H1 (cell line): Measurements from ENCODE around the gene CLDN7. TPM values are rescaled to one million over a fixed set of nuclear protein-coding genes. Genes with fewer than 3 reads are reported as not detected.

ENCODE experiments used
- CTCF ChIA-PET: fragments of 300-600 bp; sonication (Branson Sonifier 250); formaldehyde crosslinking; loops from one replicate; lab custom pipeline; 2021; ENCODE audit not compliant: partially characterized antibody; lab: Charles Lee
- POLR2A ChIA-PET: fragments of 300-600 bp; sonication (Branson Sonifier 250); formaldehyde crosslinking; loops from one replicate; lab custom pipeline; 2021; ENCODE audit warnings: inconsistent platforms; ENCODE audit not compliant: partially characterized antibody; lab: Charles Lee
- DNase-seq, 2 experiments: peaks; one replicate each; pipeline versions ENCODE4 v3.0.0 to v3.0.0-alpha.2; 2010 to 2022; ENCODE audit warnings: low spot score in 2 of 2, low read depth in 1 of 2, mixed read lengths in 1 of 2
- FAIRE-seq: peaks from 2 replicates; lab custom pipeline; 2011; peaks lifted over from hg19 to GRCh38; lab: Jason Lieb, UNC
- H2AFZ ChIP-seq: 2 replicates; pipeline ENCODE4 v1.8.1; 2012; ENCODE audit warnings: low read length, inconsistent platforms
- H2AK5ac ChIP-seq: 2 replicates; pipeline ENCODE4 v1.6.1; 2013; ENCODE audit warnings: low read depth, low read length
- H2BK120ac ChIP-seq: replicated peaks from 2 replicates; pipeline ENCODE3; 2013; ENCODE audit warnings: low read depth, low read length, inconsistent platforms
- H2BK12ac ChIP-seq: 2 replicates; pipeline ENCODE4 v1.6.1; 2013; ENCODE audit warnings: low read depth, low read length
- H2BK15ac ChIP-seq: 2 replicates; pipeline ENCODE4 v1.6.1; 2013; ENCODE audit warnings: low read length
- H2BK20ac ChIP-seq: 2 replicates; pipeline ENCODE4 v1.6.1; 2013; ENCODE audit warnings: low read length
- H2BK5ac ChIP-seq: 2 replicates; pipeline ENCODE4 v1.6.1; 2013; ENCODE audit warnings: low read depth, low read length
- H3K14ac ChIP-seq: 2 replicates; pipeline ENCODE4 v1.6.1; 2013; ENCODE audit warnings: inconsistent platforms; ENCODE audit not compliant: insufficient read length
- H3K18ac ChIP-seq: 2 replicates; pipeline ENCODE4 v1.6.1; 2013; ENCODE audit warnings: low read length; ENCODE audit errors: extremely low read depth
- H3K23ac ChIP-seq: 2 replicates; pipeline ENCODE4 v1.6.1; 2013; ENCODE audit warnings: inconsistent platforms; ENCODE audit not compliant: insufficient read length
- H3K23me2 ChIP-seq: 2 replicates; pipeline ENCODE4 v1.6.1; 2013; ENCODE audit warnings: low read depth, low read length
- H3K27ac ChIP-seq: 2 replicates; pipeline ENCODE4 v1.6.1; 2011; ENCODE audit warnings: low read depth, low read length, inconsistent platforms
- H3K27me3 ChIP-seq, 4 experiments: replicated peaks in 1 of 4; 1 replicate in 1 of 4; 2 replicates in 3 of 4; pipeline versions ENCODE4 v1.6.1 to v1.8.1; 2011 to 2013; ENCODE audit warnings: low read length in 3 of 4, mild to moderate bottlenecking in 3 of 4, inconsistent platforms in 2 of 4, mixed read lengths in 2 of 4, moderate library complexity in 1 of 4; ENCODE audit not compliant: control insufficient read depth in 3 of 4, insufficient read depth in 3 of 4; ENCODE audit errors: extremely low read depth in 1 of 4
- H3K36me3 ChIP-seq, 4 experiments: 2 replicates each; pipeline versions ENCODE4 v1.6.1 to v1.8.1; 2011 to 2013; ENCODE audit warnings: mild to moderate bottlenecking in 4 of 4, low read length in 3 of 4, moderate library complexity in 2 of 4, control low read depth in 1 of 4, inconsistent platforms in 1 of 4; ENCODE audit not compliant: insufficient read depth in 4 of 4, control insufficient read depth in 2 of 4
- H3K4ac ChIP-seq: replicated peaks from 2 replicates; pipeline ENCODE3; 2013; ENCODE audit warnings: low read length, low read depth, mixed read lengths, inconsistent platforms; ENCODE audit not compliant: insufficient read length
- H3K4me1 ChIP-seq, 4 experiments: replicated peaks in 1 of 4; 1 replicate in 1 of 4; 2 replicates in 3 of 4; pipeline versions ENCODE4 v1.6.1 to v1.8.1; 2011 to 2013; ENCODE audit warnings: low read length in 3 of 4, inconsistent platforms in 2 of 4, mixed read lengths in 1 of 4; ENCODE audit not compliant: insufficient read depth in 4 of 4, control insufficient read depth in 3 of 4
- H3K4me2 ChIP-seq, 2 experiments: 2 replicates each; pipeline versions ENCODE4 v1.6.1 to v1.8.1; 2011 to 2013; ENCODE audit warnings: low read depth in 2 of 2, low read length in 2 of 2, control low read depth in 1 of 2, inconsistent platforms in 1 of 2, mild to moderate bottlenecking in 1 of 2; ENCODE audit not compliant: insufficient read depth in 1 of 2
- H3K4me3 ChIP-seq, 4 experiments: fragments of 200-600, 300-600 bp in 1 of 4; sonication (generic), shearing (Covaris generic), sonication (Bioruptor Twin) in 1 of 4; 2 replicates each; pipeline versions ENCODE4 v1.5.1 to v1.8.1; 2011 to 2016; ENCODE audit warnings: low read length in 4 of 4, low read depth in 3 of 4, control low read depth in 2 of 4, inconsistent platforms in 2 of 4, mild to moderate bottlenecking in 2 of 4, mixed read lengths in 1 of 4, moderate library complexity in 1 of 4; ENCODE audit not compliant: insufficient read depth in 2 of 4; ENCODE audit errors: extremely low read depth in 1 of 4
- H3K56ac ChIP-seq: replicated peaks from 2 replicates; pipeline ENCODE3; 2013; ENCODE audit warnings: low read depth, mild to moderate bottlenecking, mixed read lengths, low read length, inconsistent platforms; ENCODE audit not compliant: insufficient read length
- H3K79me1 ChIP-seq: 2 replicates; pipeline ENCODE4 v1.6.1; 2013; ENCODE audit warnings: low read depth, low read length, control low read depth
- H3K79me2 ChIP-seq, 2 experiments: 2 replicates each; pipeline versions ENCODE4 v1.6.1 to v1.8.1; 2012 to 2013; ENCODE audit warnings: low read length in 2 of 2, mild to moderate bottlenecking in 2 of 2, inconsistent platforms in 1 of 2; ENCODE audit not compliant: insufficient read depth in 2 of 2, control insufficient read depth in 1 of 2
- H3K9ac ChIP-seq, 4 experiments: replicated peaks in 1 of 4; 1 replicate in 1 of 4; 2 replicates in 3 of 4; pipeline versions ENCODE4 v1.6.1 to v1.8.1; 2011 to 2013; ENCODE audit warnings: low read depth in 3 of 4, low read length in 3 of 4, control low read depth in 2 of 4, mild to moderate bottlenecking in 2 of 4, moderate library complexity in 2 of 4, inconsistent platforms in 1 of 4; ENCODE audit errors: extremely low read depth in 1 of 4
- H3K9me3 ChIP-seq, 2 experiments: 2 replicates each; pipeline versions ENCODE4 v1.6.1 to v1.8.1; 2012 to 2013; ENCODE audit warnings: mild to moderate bottlenecking in 2 of 2, moderate library complexity in 2 of 2, control low read depth in 1 of 2, inconsistent platforms in 1 of 2, low read depth in 1 of 2, low read length in 1 of 2, mixed read lengths in 1 of 2; ENCODE audit not compliant: insufficient read depth in 2 of 2
- H4K20me1 ChIP-seq, 2 experiments: replicated peaks in 1 of 2; 2 replicates each; pipeline versions ENCODE3 to v1.8.1; 2011 to 2013; ENCODE audit warnings: inconsistent platforms in 2 of 2, low read length in 2 of 2, mild to moderate bottlenecking in 1 of 2; ENCODE audit not compliant: insufficient read depth in 2 of 2, control insufficient read depth in 1 of 2
- H4K5ac ChIP-seq: 2 replicates; pipeline ENCODE4 v1.6.1; 2013; ENCODE audit warnings: low read length, low read depth, mixed read lengths, inconsistent platforms; ENCODE audit not compliant: insufficient read length
- H4K8ac ChIP-seq: 2 replicates; pipeline ENCODE4 v1.8.0; 2013; ENCODE audit warnings: mild to moderate bottlenecking, moderate library complexity, low read length, inconsistent platforms; ENCODE audit not compliant: insufficient read depth; ENCODE audit errors: extremely low read depth
- H4K91ac ChIP-seq: replicated peaks from 2 replicates; pipeline ENCODE3; 2013; ENCODE audit warnings: low read length, mixed read lengths, inconsistent platforms; ENCODE audit not compliant: insufficient read length
- JUN ChIP-seq: IDR thresholded peaks from 2 replicates; pipeline ENCODE4 v1.6.1; 2011; ENCODE audit warnings: low read depth, mild to moderate bottlenecking, improper control_type of control experiment, low read length
- POLR2A ChIP-seq, 2 experiments: IDR thresholded peaks; 1 replicate in 1 of 2; 2 replicates in 1 of 2; pipeline ENCODE4 v1.6.1; 2011; ENCODE audit warnings: low read depth in 2 of 2, low read length in 2 of 2, mild to moderate bottlenecking in 2 of 2; ENCODE audit errors: control extremely low read depth in 1 of 2
- USF2 ChIP-seq: IDR thresholded peaks from 2 replicates; pipeline ENCODE4 v1.6.1; 2011; ENCODE audit warnings: low read length, improper control_type of control experiment
- WGBS, 2 experiments: shearing (Covaris generic) in 1 of 2; methylation state at CpG; one replicate each; pipeline versions ENCODE4 v1.1.6 to v1.1.7; 2013 to 2015; ENCODE audit warnings: low lambda C conversion rate in 2 of 2, mixed read lengths in 2 of 2, inconsistent platforms in 1 of 2, low coverage in 1 of 2, missing lambda C conversion rate in 1 of 2; ENCODE audit not compliant: insufficient replicate concordance in 2 of 2, insufficient coverage in 1 of 2, insufficient read length in 1 of 2; ENCODE audit errors: extremely low coverage in 1 of 2, missing lambda C conversion rate in 1 of 2; 5-methylcytosine and 5-hydroxymethylcytosine counted together
- polyA plus RNA-seq, 7 experiments: library from polyadenylated mRNA; depleted of rRNA in 3 of 7; stranded (reverse) in 5 of 7; unstranded in 2 of 7; fragments of >200 nt in 5 of 7; fragments of 200-250 nt in 2 of 7; gene quantifications; 1 replicate in 5 of 7; 2 replicates in 1 of 7; 4 replicates in 1 of 7; pipeline versions ENCODE4 v1.2.1 to v1.2.3, GENCODE V29; 2011 to 2013; ENCODE audit warnings: missing spikeins in 2 of 7, mixed read lengths in 2 of 7
- total RNA-seq: library from RNA; stranded (reverse); fragmentation: NEBNext Ultra II Directional; extraction: Animal tissue kit (Norgen Biotek cat#: 25700); gene quantifications from 2 replicates; pipeline ENCODE4 v1.2.1, GENCODE V29; 2021

Gene CLDN7
- total and polyA plus RNA-seq, 2 of the 8 experiments (the other 6 are each of a cell fraction or from before 2014, with no cell fraction given) = 118 to 119 TPM

GRCh38 chr17:7229504-7229903 lies 32.8 kb downstream of the CLDN7 start:
- H4K20me1 ChIP-seq = peaks cover 14 to 35% of the 10 kb centered on the region in 2 experiments

More at GRCh38 chr17:7229504-7229903, 32.8 kb downstream of the CLDN7 start:
- H3K27ac ChIP-seq = no peak overlapping the region
- DNase-seq (no peak), FAIRE-seq (no peak)
- no peak overlapping the region for H2BK5ac ChIP-seq
- H3K4ac ChIP-seq = no peak overlapping the region
- TF ChIP-seq POLR2A (IDR thresholded peaks at IDR 0.05; ENCODE audit: control extremely low read depth in 1 of 2, low read depth in 2 of 2, low read length in 2 of 2) = no peak
- no peak for TF ChIP-seq JUN
- TF ChIP-seq USF2 = no peak
- no peak overlapping the region for H4K8ac ChIP-seq
- peaks cover 13 to 40% of the 10 kb centered on the region in 2 experiments for H3K79me2 ChIP-seq
- H2BK15ac ChIP-seq = no peak overlapping the region
- H3K23me2 ChIP-seq = no peaks in the 10 kb centered on the region
- no peaks in the 10 kb centered on the region for H3K9me3 ChIP-seq
- H3K36me3 ChIP-seq = peaks cover 13 to 51% (median 42%) of the 10 kb centered on the region in 4 experiments
- peaks cover 10% of the 10 kb centered on the region for H3K79me1 ChIP-seq
- H2AFZ ChIP-seq = no peak overlapping the region
- ChIA-PET POLR2A (interaction anchor here (1.1 to 19.7 kb wide), 2 partner anchors 7 to 10 kb away, joined by 3 to 386 read pairs; partner anchors contain the start of genes ACADVL, DLG4 and PHF23), CTCF (interaction anchor here (4.0 kb wide), 1 partner anchor 9 kb away, joined by 24 read pairs; the partner anchor contains the start of genes ACADVL and DLG4)
- H3K4me3 ChIP-seq = no peak overlapping the region
- no peak overlapping the region for H2AK5ac ChIP-seq
- H2BK20ac ChIP-seq = no peak overlapping the region
- no peak overlapping the region for H3K4me2 ChIP-seq
- H3K14ac ChIP-seq = no peak overlapping the region
- no peak overlapping the region for H3K9ac ChIP-seq
- no peak overlapping the region for H2BK120ac ChIP-seq
- WGBS, 2 experiments = 93% methylated on average over 15 of the region's 19 CpGs; no CpG with 5 or more reads in 1 of the 2 experiments
- no peak overlapping the region for H3K23ac ChIP-seq
- no peaks in the 10 kb centered on the region; a peak in 1 of 7 replicates for H3K4me1 ChIP-seq
- no peak overlapping the region for H4K91ac ChIP-seq
- H3K27me3 ChIP-seq = no peaks in the 10 kb centered on the region
- H3K18ac ChIP-seq = no peak overlapping the region
- no peak overlapping the region for H4K5ac ChIP-seq
- no peak overlapping the region for H2BK12ac ChIP-seq
- H3K56ac ChIP-seq = no peak overlapping the region
